ENCODE measurements around the gene SGK1.
"Not testable (repeated sequence)": the region's sequence is repeated elsewhere in the genome, so short reads cannot be mapped to it uniquely, and the experiment has no call there.

Gene SGK1

GRCh38 chr6:134223796-134224420 lies 94.0 kb downstream of the SGK1 start:
- DNase-seq (ENCODE audit: low read depth): peak; percentile 48

DNA sequence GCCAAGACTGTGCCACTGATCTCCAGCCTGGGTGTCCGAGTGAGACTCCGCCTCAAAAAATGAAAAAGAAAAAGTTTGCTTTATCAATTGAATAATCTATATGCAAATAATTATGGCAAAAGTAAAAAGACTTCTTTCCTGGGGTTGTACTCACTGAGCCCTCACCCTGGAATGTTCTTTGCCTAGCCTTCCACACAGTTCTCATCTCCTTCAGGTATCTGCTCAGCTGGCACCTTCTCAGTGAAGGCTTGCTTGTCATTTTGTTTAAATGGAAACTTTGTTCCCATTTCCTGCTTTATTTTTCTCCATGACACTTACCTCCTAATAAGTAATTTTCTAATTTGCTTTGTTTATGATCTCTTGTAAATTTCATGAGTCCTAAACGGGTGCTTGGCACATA lies 96.7 kb downstream of the SGK1 start:
- no peak for DNase-seq (ENCODE audit: low read depth)

- DNase-seq (ENCODE audit: low read depth): no peak
Measured at GRCh38 chr6:134217798-134218140, 100.1 kb downstream of the SGK1 start.

DNA sequence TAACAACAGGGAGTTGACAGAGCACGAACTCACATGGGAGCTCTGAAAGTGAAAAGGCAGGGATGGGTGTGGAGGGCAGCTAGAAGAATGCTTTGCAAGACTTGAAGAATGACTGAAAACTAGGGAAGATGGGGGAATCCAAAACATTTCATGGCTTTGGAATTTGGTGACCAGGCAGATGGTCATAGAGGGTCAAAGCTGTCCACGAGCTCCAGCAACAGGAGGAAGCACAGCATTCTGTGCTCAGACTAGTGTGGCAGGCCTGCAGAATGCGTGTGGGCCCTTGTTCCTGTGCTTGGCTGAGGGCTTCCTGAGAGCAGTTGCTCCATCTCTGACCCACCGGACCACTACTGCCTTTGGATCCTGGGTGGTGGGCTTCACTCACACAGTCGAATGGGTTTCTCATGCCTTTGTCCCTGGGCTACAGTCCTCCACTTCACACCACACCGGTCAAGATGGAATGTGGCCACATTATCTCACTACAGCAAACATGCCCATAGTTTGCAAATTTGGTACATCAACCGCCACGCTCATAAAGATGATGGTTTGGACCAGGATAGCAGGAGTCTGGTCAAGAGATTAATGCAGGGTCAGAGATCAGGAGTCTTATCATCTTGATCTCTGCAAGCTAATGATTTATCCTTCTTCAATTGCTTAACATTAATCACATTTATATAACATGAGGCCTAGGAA lies 100.7 kb downstream of the SGK1 start:
- no peak for DNase-seq (ENCODE audit: low read depth)

DNA sequence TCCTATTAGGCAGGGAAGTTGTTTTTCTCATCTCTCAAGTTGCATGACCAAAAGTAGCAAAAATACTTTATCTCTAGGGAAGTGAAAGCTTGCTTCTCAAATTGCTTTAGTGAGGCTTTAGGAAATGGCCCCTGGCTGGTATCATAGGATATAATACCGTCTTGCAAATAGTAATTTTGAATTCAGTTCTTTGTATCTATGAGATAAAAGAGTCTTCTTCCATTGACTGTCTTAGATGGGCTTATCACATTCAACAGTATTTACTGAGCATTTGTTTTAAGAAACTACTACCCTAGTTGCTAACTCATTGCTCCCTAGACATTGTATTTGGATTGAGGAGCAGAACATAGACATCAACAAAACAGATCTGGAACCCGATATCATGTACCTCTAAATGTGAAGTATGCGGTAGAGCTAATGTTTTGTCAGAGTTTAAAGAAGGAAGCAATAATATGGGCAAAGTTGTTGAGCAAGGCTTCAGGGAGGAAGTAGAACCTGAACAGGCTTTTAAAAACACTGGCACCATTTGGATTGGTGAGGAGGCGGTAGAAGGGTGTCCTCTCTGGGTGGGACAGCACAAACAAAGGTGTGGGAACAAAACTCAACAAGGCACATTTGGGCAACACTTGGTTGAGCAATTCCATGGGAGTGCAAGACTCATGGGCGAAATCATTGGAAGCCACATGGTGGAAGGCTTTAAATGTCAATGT lies 101.5 kb downstream of the SGK1 start:
- DNase-seq (ENCODE audit: low read depth): no peak

- not testable (repeated sequence) for DNase-seq (ENCODE audit: low read depth)
Measured at GRCh38 chr6:134213410-134213809, 104.5 kb downstream of the SGK1 start.

DNA sequence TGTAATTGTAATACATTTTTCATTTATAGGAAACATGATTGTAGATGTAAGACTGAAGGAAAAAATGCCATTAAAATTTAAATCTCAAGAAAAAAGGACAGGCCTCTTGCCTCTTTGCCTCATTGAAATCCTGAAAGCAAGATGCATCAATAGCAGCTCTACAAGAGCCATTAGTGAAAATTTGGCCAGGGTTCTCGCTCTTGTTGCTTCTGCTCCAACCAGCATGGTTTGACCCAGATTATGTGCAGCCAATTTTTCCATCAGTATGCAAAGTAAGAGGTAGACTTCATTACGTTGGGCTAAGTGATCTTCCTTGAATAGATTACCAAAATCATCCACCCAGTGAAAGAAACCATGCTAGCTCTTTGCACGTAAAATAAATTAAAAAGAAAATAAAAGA lies 106.6 kb downstream of the SGK1 start:
- DNase-seq (ENCODE audit: low read depth): no peak

- no peak for DNase-seq (ENCODE audit: low read depth)
Measured at GRCh38 chr6:134207421-134207820, 110.5 kb downstream of the SGK1 start.

DNA sequence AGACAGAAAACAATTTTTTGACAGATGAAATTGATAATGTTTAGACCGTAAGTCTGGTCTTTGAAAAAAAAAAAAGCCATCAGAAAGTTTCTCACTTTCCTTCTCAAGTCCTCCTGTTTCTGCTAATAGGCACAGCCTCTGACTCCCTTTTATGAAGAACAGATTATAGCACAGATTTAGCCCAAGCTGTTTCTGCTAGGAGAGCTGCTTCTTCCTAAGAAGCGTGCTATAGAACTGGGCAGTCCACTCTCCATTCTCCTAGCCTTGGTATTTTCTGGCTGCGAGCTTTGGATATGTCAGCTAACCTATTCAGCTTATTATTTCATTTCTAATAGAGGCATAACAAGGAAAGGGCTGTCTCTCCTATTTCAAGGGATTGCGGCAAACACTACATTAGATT lies 112.5 kb downstream of the SGK1 start:
- no peak for DNase-seq (ENCODE audit: low read depth)

DNA sequence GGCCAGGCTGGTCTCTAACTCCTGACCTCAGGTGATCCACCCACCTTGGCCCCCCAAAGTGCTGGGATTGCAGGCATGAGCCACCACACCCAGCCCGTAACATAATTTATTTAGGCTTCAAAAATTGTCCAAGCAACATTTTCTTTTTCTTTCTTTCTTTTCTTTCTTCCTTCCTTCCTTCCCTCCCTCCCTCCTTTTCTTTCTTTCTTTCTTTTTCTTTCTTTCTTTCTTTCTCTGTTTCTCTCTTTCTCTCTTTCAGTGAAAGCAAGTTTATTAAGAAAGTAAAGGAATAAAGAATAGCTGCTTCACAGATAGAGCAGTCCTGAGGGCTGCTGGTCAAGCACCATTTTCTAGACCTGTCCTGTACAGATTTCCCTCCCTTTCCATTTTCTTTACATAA lies 113.2 kb downstream of the SGK1 start:
- not testable (repeated sequence) for DNase-seq (ENCODE audit: low read depth)

DNA sequence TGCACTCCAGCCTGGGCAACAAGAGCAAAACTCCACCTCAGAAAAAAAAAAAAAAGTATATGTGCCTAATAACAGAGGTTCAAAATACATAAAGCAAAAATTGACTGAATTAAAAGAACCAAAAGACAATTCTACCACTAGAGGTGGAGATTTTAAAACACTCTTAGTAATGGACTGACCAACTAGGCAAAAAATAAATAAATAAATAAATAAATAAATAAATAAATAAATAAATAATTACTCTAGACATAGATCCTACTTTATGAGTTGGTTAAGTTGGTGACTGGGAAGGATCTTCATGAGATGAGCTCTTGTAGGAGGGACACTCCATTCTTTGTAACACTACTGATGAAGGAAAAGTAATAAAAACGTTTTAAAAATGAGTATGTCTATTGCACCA lies 113.9 kb downstream of the SGK1 start:
- DNase-seq (ENCODE audit: low read depth): no peak

GRCh38 chr6:134201716-134202115 lies 116.2 kb downstream of the SGK1 start:
- DNase-seq (ENCODE audit: low read depth): peak; percentile 70

DNA sequence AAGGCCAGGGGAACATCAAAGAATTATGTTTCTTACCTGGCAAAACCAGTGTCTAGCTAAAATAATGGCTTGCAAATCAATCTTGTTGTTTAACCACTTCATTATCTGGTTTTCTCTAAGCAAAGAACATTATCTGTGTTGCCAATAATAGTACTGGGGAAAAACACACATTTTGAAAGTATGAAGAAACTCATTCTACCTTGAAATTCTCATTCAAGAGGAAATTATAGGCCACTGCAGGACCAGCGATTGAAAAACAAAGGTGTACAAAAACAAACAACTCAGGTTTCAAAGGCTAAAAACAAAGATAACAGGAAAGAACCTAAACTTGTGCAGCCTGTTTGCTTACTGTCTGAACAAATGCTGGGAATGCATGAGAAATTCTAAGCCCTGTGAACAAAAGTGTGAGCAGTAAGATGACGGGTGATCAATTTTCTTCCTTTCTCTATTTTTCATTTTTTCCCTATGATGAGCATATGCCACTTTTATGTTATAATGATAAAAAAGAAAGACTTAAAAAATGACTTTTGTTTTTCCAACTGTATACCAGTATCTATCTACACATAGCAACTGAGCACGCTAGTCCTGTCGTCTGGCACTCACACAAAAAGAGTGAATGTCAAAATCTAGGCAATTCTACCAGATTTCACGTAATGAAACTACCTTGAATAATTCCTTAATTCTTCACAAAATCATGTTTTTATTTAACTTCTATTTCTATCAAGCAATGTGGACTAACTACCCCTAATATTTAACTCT lies 117.9 kb downstream of the SGK1 start:
- no peak for DNase-seq (ENCODE audit: low read depth)

GRCh38 chr6:134198093-134198492 lies 119.8 kb downstream of the SGK1 start:
- peak; percentile 92 for DNase-seq (ENCODE audit: low read depth)

- not testable (repeated sequence) for DNase-seq (ENCODE audit: low read depth)
Measured at GRCh38 chr6:134197685-134198084, 120.2 kb downstream of the SGK1 start.

GRCh38 chr6:134196568-134197193 lies 121.2 kb downstream of the SGK1 start:
- DNase-seq (ENCODE audit: low read depth): peak; percentile 60

DNA sequence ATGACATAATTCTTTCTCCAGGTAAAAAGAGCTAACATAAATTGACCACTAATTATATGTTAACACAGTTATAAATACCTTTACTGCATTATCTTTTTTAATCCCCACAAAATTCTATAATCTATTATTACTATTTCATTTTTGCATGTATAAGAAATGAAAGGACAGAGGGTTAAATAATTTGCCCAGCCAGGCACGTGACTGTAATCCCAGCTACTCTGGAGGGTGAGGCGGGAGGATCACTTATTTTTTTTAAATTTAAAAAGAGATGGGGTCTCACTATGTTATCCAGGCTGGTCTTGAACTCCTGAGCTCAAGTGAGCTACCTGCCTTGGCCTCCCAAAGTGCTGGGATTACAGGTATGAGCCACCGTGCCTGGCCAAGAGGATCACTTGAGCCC lies 121.9 kb downstream of the SGK1 start:
- DNase-seq (ENCODE audit: low read depth): no peak

GRCh38 chr6:134195164-134195906 lies 122.6 kb downstream of the SGK1 start:
- peak; percentile 85 for DNase-seq (ENCODE audit: low read depth)

- DNase-seq (ENCODE audit: low read depth): no peak
Measured at GRCh38 chr6:134193536-134194498, 124.1 kb downstream of the SGK1 start.

- not testable (repeated sequence) for DNase-seq (ENCODE audit: low read depth)
Measured at GRCh38 chr6:134192609-134193008, 125.3 kb downstream of the SGK1 start.

Data from amniotic epithelial cell (primary cell).